Measurements from ENCODE around the gene CCNQ. TPM values are rescaled to one million over a fixed set of nuclear protein-coding genes. Genes with fewer than 3 reads are reported as not detected.

Gene CCNQ
- total RNA-seq, 3 donors from 2014 or later, result 23.9 to 42.6 (median 39.7) TPM

- peaks cover 0 to 89% of the 10 kb centered on the region in 2 donors for H3K27me3 ChIP-seq
- no peak overlapping the region for H3K27ac ChIP-seq
- H3K4me1 ChIP-seq, result no peaks in the 10 kb centered on the region
- no peak for TF ChIP-seq POLR2A (IDR thresholded peaks at IDR 0.05)
- TF ChIP-seq CTCF (IDR thresholded peaks at IDR 0.05), result peak in 1 of 3 donors; percentile 8
- no peaks in the 10 kb centered on the region for H3K36me3 ChIP-seq
- H3K4me3 ChIP-seq, result no peak overlapping the region
- peaks cover 4 to 13% of the 10 kb centered on the region in 2 donors for H3K9me3 ChIP-seq
- DNase-seq (ENCODE audit: low spot score in 2 of 2), result no peak
- intact Hi-C loops (cut with DNase I; ENCODE audit: low total_unique reads), result no loop called here
Measured at GRCh38 chrX:153635788-153636668, 37.1 kb upstream of the CCNQ start.

- intact Hi-C loops (cut with DNase I; ENCODE audit: low total_unique reads), result no loop called here
- TF ChIP-seq POLR2A (IDR thresholded peaks at IDR 0.05) (no peak), POLR2AphosphoS5 (IDR thresholded peaks at IDR 0.05) (no peak), CTCF (IDR thresholded peaks at IDR 0.05) (no peak)
- H3K4me1 ChIP-seq, result no peaks in the 10 kb centered on the region
- H3K4me3 ChIP-seq, result no peak overlapping the region
- peaks cover 0 to 82% of the 10 kb centered on the region in 2 donors for H3K27me3 ChIP-seq
- H3K36me3 ChIP-seq, result no peaks in the 10 kb centered on the region
- H3K9me3 ChIP-seq, result peaks cover 4 to 14% of the 10 kb centered on the region in 2 donors
- DNase-seq (ENCODE audit: low spot score in 2 of 2), result no peak
- no peak overlapping the region for H3K27ac ChIP-seq
Measured at GRCh38 chrX:153635388-153635787, 36.4 kb upstream of the CCNQ start.

- Histone ChIP-seq H3K4me3 (no peak overlapping the region), H3K27me3 (peaks cover 0 to 77% of the 10 kb centered on the region in 2 donors), H3K36me3 (no peaks in the 10 kb centered on the region), H3K4me1 (no peaks in the 10 kb centered on the region), H3K27ac (no peak overlapping the region), H3K9me3 (peaks cover 4 to 14% of the 10 kb centered on the region in 2 donors)
- DNase-seq (ENCODE audit: low spot score in 2 of 2), result no peak
- TF ChIP-seq POLR2A (IDR thresholded peaks at IDR 0.05) (no peak), CTCF (IDR thresholded peaks at IDR 0.05) (no peak), POLR2AphosphoS5 (IDR thresholded peaks at IDR 0.05) (no peak)
- intact Hi-C loops (cut with DNase I; ENCODE audit: low total_unique reads), result no loop called here
Measured at GRCh38 chrX:153634832-153635231, 35.9 kb upstream of the CCNQ start.

- Histone ChIP-seq H3K27ac (no peak overlapping the region), H3K36me3 (no peaks in the 10 kb centered on the region), H3K4me1 (no peaks in the 10 kb centered on the region), H3K4me3 (no peak overlapping the region), H3K9me3 (peaks cover 4 to 14% of the 10 kb centered on the region in 2 donors), H3K27me3 (peaks cover 0 to 72% of the 10 kb centered on the region in 2 donors)
- no peak for DNase-seq (ENCODE audit: low spot score in 2 of 2)
- TF ChIP-seq POLR2A (IDR thresholded peaks at IDR 0.05) (no peak), POLR2AphosphoS5 (IDR thresholded peaks at IDR 0.05) (no peak), CTCF (IDR thresholded peaks at IDR 0.05) (no peak)
- intact Hi-C loops (cut with DNase I; ENCODE audit: low total_unique reads), result no loop called here
Measured at GRCh38 chrX:153634236-153634635, 35.3 kb upstream of the CCNQ start.

GRCh38 chrX:153633607-153634180 lies 34.8 kb upstream of the CCNQ start:
- peaks cover 0 to 72% of the 10 kb centered on the region in 2 donors for H3K27me3 ChIP-seq
- TF ChIP-seq CTCF (IDR thresholded peaks at IDR 0.05), result no peak
- no peak for TF ChIP-seq POLR2AphosphoS5 (IDR thresholded peaks at IDR 0.05)
- TF ChIP-seq POLR2A (IDR thresholded peaks at IDR 0.05), result no peak
- intact Hi-C loops (cut with DNase I; ENCODE audit: low total_unique reads), result no loop called here
- H3K9me3 ChIP-seq, result peaks cover 4 to 14% of the 10 kb centered on the region in 2 donors
- no peak overlapping the region for H3K27ac ChIP-seq
- no peak overlapping the region for H3K4me3 ChIP-seq
- H3K36me3 ChIP-seq, result no peaks in the 10 kb centered on the region
- H3K4me1 ChIP-seq, result no peaks in the 10 kb centered on the region
- DNase-seq (ENCODE audit: low spot score in 2 of 2), result no peak
